HK-2 (cell line): Measurements from ENCODE around the gene PTHLH.

Source experiments
- DNase-seq: peaks from one replicate; pipeline ENCODE4 v3.0.0-alpha.2; 2018; ENCODE audit not compliant: unreplicated experiment

The PTHLH gene

DNA sequence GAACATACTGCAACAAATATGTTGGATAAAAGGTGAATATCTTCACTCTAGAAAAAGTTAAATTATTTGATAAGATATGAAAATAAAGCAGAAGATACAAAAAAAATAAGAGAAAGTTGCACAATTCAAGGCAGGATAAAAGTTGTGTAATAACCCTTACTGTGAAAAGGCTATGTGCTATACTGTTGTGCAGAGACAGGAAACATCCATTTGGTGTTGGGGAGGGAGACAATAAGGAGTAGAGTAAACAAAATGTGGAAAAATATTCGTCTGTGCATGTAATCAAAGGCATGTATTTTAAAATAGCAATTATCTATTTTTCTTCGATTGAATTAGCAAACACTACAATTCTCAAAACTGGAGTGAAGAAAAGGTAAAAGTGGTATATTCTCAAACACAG lies 34.8 kb downstream of the PTHLH start:
- no peak for DNase-seq

DNA sequence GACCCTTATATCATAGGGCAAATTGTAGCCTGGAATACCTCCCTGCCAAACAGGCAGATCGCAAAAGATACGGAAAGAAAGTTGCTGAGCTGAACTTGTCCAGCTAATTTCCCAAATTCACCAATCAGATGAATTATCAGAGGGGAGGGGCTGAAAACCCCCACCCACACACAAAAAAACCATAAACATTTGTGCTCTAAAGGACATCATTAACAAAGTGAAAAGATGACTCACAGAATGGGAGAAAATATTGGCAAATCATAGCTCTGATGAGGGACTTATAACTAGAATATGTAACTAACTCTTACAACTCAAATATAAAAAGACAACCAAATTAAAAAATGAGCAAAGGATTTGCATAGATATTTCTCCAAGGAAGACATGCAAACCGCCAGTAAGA lies 36.3 kb downstream of the PTHLH start:
- DNase-seq: no peak

DNA sequence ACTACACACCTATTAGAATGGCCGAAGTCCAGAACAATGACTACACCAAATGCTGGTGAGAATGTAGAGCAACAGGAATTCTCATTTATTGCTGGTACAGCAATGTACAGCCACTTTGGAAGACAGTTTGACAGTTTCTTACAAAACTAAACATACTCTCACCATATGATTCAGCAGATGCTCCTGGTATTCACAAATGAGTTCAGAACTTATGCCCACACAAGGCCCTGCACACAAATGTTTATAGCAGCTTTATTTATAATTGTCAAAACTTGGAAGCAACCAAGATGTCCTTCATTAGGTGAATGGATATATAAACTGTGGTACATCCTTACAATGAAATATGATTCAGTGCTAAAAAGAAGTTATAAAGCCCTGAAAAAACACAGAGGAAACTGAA lies 38.3 kb downstream of the PTHLH start:
- DNase-seq: no peak

DNA sequence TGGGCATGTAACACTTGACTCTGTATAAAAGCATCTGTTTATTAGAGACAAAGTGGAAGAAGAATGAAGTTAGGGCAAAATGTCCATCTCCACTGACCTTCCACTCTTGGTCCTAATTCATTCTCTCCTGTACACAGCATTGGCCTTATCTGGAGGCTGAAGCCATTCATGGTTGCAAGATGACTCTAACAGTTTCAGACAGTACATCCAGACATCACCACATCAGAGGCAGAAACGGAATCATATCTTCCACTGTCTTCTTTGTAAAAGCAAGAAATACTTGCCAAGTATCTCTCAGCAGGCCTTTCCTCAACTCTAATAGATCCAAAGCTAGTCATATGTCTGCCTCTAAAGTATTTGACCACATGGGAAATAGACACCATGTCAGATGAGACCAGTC lies 41.1 kb downstream of the PTHLH start:
- DNase-seq: no peak

DNA sequence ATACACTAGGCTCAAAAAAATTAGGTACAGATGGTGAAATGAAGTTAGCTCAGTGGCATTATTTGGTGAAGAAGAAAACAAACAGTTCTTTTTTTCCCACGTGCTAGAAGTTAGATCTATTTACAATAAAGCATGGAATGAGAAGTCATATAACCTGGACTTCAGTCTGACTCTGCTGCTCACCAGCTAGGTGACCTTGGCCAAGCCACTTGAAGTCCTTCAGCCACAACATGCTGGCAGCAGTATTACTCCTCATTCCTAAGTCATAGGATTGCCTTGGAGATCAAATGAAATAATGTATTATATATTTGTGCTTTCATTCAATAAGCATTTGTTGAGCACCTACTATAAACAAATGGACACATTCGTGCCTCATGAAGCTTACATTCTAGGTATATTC lies 45.2 kb downstream of the PTHLH start:
- DNase-seq: no peak

DNA sequence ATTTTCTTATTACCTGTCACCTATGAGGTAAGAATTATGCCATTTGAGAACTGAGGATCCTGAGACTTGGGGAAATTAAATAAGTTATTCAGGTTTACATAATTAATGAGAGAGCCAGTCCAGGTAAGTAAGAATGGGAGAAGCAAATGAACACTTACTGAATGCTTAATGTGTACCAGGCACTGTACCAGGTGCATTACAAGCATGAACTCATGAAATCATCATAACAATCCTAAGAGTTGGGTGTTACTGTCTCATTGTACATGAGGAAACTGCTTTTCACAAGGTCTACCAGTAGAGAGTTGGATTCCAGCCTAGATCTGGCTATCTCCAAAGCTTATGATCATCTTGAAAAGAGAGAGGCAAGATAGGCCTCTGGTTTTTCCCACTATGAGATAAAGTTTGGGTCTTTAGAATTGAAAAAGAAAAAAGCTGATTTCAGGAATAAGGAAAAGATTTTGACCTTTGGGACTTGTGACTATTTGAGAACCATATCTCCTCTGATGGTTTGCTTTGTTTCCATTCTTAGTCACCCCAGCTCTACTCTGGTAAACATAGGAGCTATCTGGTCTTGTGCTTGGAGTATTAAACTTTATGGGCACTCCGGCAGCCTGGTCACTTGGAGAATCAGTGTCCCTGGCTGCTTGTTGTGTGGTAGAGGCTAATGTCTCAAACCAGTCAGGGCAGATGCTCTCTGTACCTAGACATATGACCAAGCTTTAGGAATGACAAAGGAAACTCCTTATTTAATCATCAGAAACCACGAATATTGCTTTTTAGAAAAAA lies 48.0 kb downstream of the PTHLH start:
- no peak for DNase-seq

DNA sequence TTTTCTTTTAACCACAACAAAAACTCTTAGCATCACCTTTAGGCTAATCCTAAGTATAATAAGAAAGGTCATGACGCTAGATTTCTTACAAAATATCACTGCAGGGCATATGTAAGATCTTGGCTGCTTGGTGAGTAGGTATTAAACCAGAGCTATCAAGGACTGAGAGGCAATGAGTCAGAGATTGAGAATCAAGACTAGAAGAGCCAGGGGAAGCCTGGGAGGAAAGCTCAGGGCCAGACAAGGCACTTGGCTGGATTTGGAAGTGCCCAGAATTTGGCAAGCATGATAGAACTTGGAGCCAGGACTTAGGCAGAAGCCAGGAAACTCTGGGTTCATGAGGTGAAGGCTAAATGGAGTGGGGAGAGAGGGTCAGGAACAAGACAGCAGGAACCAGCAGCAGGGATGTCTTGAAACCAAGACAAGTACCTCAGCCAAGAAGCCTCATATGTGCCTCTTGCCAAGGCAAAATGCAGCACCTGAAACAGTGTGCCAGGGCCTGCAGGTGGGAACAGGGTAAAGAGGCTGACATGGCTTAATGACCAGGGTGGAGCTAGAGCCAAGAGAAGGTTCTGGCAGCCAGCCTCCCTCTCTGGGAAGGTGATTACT lies 49.9 kb downstream of the PTHLH start:
- no peak for DNase-seq

DNA sequence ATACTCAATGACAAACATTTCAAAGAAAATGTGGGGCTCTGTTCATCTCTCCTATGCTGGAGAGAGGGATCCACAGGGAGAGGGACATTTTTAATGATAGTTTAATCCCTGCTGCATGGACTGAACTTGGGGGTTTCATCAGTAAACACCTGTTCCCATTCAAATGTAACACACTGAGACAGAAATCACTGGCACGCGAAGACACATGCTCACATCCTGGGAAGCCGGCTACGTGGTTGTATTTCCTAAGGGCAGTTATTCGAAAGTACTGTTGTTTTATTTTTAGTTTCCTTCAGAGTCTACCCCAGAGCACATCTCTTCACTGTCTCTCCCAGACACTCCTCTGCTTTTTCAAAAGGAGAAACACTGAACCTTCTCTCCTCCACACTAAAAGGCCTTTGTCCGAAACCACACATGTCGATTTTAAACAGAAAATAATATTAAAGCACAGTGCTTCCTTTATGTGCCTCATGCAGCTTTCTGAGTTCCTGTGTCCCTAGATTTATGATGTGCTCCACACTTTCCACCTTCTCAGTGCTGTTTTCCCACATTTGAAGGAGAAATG lies 52.8 kb downstream of the PTHLH start:
- DNase-seq: no peak

DNA sequence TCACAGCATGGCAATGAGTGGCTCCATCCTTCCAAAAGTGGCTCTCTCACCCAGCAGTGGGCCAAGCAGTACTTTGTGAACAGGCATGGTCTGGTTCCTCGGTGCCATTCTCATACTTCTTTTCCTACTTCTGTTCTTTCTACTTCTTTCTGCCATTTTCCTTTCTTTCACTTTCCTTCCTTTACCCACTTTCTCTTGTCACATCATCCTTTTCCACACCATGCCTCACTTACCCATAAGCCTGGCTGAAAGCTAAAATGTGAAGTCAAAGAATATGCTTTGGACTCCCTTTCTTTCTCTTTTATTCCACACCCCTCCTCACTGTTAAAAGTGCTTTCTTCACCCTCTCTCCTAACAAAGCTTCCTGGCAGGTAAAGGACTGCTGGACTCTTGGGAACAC lies 57.0 kb downstream of the PTHLH start:
- no peak for DNase-seq

DNA sequence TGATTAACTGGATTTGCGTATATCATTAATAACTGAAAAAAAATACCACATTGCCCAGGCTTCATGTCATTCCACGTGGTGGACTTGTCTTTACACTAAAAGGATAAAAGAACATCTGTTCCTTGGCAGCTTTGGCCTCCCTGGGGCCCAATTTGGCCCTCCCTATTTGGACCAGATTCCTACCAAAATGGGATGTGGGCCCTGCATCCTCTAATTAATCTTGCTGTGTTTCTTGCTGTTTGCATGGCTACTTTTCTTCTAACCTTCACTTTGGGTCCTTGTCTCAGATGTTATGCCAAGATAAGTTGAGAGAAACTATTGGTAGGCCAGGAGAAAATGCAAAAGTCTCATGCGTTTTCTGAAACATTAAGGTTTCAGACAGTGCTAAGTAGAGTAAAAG lies 57.5 kb downstream of the PTHLH start:
- no peak for DNase-seq

DNA sequence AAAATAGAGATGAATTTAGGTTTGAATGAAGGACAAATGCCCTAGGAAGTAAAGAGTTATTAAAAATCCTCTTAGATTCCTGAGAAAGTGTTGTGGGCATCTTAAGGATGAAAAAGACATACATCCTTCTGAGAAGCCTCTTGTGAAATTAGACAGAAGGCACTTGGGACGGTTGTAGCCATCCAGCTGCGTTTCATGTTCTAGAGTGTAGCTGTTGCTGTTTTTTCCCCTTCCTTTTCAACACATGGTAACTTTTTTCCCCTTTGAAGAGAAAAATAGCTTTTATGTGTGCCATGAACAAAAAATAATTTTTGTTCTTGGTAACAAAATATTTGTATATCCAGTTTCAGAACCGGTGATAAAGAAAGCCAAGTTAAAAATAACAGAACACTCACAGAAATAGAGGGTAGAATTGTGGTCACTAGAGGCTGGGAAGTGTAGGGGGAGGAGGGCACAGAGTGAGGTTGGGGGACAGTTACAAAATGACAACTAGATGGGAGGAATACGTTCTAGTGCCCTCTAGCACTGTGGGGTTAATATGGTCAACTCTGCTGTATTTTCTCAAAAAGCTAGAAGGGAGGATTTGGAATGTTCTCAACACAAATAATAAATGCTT lies 58.4 kb downstream of the PTHLH start:
- DNase-seq: no peak

DNA sequence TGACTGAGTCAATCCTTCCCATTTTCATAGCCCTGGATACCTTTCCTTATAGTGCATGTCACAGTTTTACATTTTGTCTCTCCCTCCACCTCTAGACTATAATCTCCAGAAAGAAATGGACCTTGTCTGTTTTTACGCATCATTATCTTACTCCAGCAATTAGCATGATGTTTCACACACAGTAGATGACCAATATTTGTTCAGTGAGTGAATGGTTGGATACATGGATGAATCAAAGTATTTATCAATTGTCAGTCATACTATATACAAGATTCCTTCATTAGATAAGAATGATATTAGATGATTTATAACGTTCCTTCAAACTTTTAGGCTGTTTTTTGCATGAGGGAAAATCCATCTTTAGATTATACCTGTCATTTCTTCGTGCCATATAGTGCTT lies 61.1 kb downstream of the PTHLH start:
- DNase-seq: no peak
